H1 (cell line): Measurements from ENCODE around the gene DECR2. TPM values are rescaled to one million over a fixed set of nuclear protein-coding genes. Genes with fewer than 3 reads are reported as not detected.
A peak's percentile ranks its signal among the peaks of the same experiment; 100 is the strongest.

Experiments used
- JUN ChIP-seq: IDR thresholded peaks from 2 replicates; pipeline ENCODE4 v1.6.1; 2011; ENCODE audit warnings: low read depth, mild to moderate bottlenecking, improper control_type of control experiment, low read length
- POLR2A ChIP-seq, 2 experiments: IDR thresholded peaks; 1 replicate in 1 of 2; 2 replicates in 1 of 2; pipeline ENCODE4 v1.6.1; 2011; ENCODE audit warnings: low read depth in 2 of 2, low read length in 2 of 2, mild to moderate bottlenecking in 2 of 2; ENCODE audit errors: control extremely low read depth in 1 of 2
- RAD21 ChIP-seq, 2 experiments: IDR thresholded peaks in 1 of 2; conservative IDR thresholded peaks in 1 of 2; 2 replicates each; pipeline ENCODE4 v1.6.1; 2011; ENCODE audit warnings: low read depth in 2 of 2, low read length in 2 of 2, improper control_type of control experiment in 1 of 2, inconsistent platforms in 1 of 2, mild to moderate bottlenecking in 1 of 2, moderate library complexity in 1 of 2
- polyA plus RNA-seq, 7 experiments: library from polyadenylated mRNA; depleted of rRNA in 3 of 7; stranded (reverse) in 5 of 7; unstranded in 2 of 7; fragments of >200 nt in 5 of 7; fragments of 200-250 nt in 2 of 7; gene quantifications; 1 replicate in 5 of 7; 2 replicates in 1 of 7; 4 replicates in 1 of 7; pipeline versions ENCODE4 v1.2.1 to v1.2.3, GENCODE V29; 2011 to 2013; ENCODE audit warnings: missing spikeins in 2 of 7, mixed read lengths in 2 of 7
- total RNA-seq: library from RNA; stranded (reverse); fragmentation: NEBNext Ultra II Directional; extraction: Animal tissue kit (Norgen Biotek cat#: 25700); gene quantifications from 2 replicates; pipeline ENCODE4 v1.2.1, GENCODE V29; 2021
- TF ChIP-seq, protein P1 (sequence below), 3 experiments: IDR thresholded peaks; 1 replicate in 2 of 3; 2 replicates in 1 of 3; pipeline versions ENCODE4 v1.5.1 to v1.6.1; 2011; ENCODE audit warnings: low read length in 3 of 3, mild to moderate bottlenecking in 3 of 3, inconsistent platforms in 2 of 3, low read depth in 1 of 3, moderate library complexity in 1 of 3; ENCODE audit not compliant: insufficient read depth in 1 of 3; ENCODE audit errors: control extremely low read depth in 1 of 3

DECR2 gene
- total and polyA plus RNA-seq, 2 of the 8 experiments (the other 6 are each of a cell fraction or from before 2014, with no cell fraction given), result 28.2 to 39.9 TPM

DNA sequence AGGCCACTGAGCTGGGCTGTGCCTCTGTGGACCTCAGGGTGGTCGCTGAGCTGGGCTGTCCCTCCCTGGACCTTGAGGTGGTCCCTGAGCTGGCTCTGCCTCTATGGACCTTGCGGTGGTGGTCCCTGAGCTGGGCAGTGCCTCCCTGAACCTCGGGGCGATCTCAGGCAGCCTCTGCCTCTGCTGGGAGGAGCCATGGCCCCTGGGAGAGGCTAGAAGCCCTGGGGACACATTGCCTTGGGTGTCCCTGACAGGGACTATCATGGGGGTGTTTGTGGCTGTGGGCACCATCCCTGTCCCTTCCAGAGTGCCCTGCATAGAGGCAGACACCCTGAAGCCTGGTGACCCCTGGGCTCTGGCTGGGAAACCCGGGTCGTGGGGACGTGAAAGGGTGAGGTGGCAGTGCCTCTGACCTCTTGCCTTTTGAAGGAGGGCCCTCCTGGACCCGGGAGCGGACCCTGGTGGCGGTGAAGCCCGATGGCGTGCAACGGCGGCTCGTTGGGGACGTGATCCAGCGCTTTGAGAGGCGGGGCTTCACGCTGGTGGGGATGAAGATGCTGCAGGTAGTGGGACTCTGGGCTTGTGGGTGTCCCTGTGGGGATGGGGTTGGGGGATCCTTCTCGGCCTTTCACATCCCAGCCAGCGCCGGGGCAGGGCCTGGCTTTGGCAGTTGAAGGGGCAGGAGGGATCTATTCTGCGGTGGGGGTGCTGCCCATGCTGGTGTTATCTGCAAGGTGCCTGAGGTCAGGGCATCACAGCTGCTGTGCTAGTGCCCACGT, 2.9 kb upstream of the DECR2 start (continued):
- TF ChIP-seq, protein P1, sequence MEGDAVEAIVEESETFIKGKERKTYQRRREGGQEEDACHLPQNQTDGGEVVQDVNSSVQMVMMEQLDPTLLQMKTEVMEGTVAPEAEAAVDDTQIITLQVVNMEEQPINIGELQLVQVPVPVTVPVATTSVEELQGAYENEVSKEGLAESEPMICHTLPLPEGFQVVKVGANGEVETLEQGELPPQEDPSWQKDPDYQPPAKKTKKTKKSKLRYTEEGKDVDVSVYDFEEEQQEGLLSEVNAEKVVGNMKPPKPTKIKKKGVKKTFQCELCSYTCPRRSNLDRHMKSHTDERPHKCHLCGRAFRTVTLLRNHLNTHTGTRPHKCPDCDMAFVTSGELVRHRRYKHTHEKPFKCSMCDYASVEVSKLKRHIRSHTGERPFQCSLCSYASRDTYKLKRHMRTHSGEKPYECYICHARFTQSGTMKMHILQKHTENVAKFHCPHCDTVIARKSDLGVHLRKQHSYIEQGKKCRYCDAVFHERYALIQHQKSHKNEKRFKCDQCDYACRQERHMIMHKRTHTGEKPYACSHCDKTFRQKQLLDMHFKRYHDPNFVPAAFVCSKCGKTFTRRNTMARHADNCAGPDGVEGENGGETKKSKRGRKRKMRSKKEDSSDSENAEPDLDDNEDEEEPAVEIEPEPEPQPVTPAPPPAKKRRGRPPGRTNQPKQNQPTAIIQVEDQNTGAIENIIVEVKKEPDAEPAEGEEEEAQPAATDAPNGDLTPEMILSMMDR (IDR thresholded peaks at IDR 0.05; ENCODE audit: control extremely low read depth in 1 of 3, insufficient read depth in 1 of 3, low read depth in 1 of 3, low read length in 3 of 3), result peak in 1 of 3 experiments; percentile 38; a peak in 1 of 4 replicates
- TF ChIP-seq RAD21 (IDR thresholded peaks at IDR 0.05 in 1 of 2, conservative IDR thresholded peaks at IDR 0.05 in 1 of 2; ENCODE audit: low read depth in 2 of 2, low read length in 2 of 2) (peak in 1 of 2 experiments; percentile 6; a peak in 1 of 4 replicates), JUN (no peak), POLR2A (IDR thresholded peaks at IDR 0.05; ENCODE audit: control extremely low read depth in 1 of 2, low read depth in 2 of 2, low read length in 2 of 2) (0 out of 3 replicates have a peak, but pooled peaks of 1 of the 2 experiments have one; percentile 22)
